Breast epithelium (tissue), 3 donors: ENCODE measurements around the gene DYRK3.

Source experiments
- POLR2AphosphoS5 ChIP-seq, 3 donors: sonication (generic); formaldehyde crosslinking; IDR thresholded peaks; one replicate each; pipeline ENCODE4 v1.6.1; 2017; ENCODE audit warnings: antibody characterized with exemption in 3 of 3
- TF ChIP-seq, protein P1 (sequence below), 3 donors: fragments of 450-650 bp; IDR thresholded peaks; one replicate each; pipeline ENCODE4 v1.5.1; 2016 to 2017; ENCODE audit warnings: antibody characterized with exemption in 3 of 3, mild to moderate bottlenecking in 3 of 3, moderate library complexity in 3 of 3

DNA sequence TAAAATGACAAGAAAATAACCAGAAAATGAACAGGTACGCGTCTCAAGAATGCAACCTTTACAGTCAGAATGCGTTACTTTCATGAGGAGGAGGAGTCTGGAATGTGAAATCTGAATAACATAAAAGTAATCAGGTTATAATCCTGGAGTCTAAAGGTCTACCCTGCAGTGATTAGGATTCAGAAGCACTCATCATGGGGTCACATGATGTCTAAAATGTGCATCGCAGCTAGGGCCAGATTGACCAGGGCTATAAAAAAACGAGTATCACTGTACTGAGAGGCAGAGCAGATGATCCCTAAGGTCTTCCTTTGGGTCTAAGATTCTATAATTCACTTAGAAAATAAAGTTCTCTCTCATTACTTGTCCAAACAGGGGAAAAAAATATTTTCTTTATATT is 30.5 kb upstream of the DYRK3 start:
- TF ChIP-seq, protein P1, sequence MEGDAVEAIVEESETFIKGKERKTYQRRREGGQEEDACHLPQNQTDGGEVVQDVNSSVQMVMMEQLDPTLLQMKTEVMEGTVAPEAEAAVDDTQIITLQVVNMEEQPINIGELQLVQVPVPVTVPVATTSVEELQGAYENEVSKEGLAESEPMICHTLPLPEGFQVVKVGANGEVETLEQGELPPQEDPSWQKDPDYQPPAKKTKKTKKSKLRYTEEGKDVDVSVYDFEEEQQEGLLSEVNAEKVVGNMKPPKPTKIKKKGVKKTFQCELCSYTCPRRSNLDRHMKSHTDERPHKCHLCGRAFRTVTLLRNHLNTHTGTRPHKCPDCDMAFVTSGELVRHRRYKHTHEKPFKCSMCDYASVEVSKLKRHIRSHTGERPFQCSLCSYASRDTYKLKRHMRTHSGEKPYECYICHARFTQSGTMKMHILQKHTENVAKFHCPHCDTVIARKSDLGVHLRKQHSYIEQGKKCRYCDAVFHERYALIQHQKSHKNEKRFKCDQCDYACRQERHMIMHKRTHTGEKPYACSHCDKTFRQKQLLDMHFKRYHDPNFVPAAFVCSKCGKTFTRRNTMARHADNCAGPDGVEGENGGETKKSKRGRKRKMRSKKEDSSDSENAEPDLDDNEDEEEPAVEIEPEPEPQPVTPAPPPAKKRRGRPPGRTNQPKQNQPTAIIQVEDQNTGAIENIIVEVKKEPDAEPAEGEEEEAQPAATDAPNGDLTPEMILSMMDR (IDR thresholded peaks at IDR 0.05): no peak
- TF ChIP-seq POLR2AphosphoS5 (IDR thresholded peaks at IDR 0.05): no peak
